ENCODE measurements around the gene IMMP2L.

- TF ChIP-seq, protein P1, sequence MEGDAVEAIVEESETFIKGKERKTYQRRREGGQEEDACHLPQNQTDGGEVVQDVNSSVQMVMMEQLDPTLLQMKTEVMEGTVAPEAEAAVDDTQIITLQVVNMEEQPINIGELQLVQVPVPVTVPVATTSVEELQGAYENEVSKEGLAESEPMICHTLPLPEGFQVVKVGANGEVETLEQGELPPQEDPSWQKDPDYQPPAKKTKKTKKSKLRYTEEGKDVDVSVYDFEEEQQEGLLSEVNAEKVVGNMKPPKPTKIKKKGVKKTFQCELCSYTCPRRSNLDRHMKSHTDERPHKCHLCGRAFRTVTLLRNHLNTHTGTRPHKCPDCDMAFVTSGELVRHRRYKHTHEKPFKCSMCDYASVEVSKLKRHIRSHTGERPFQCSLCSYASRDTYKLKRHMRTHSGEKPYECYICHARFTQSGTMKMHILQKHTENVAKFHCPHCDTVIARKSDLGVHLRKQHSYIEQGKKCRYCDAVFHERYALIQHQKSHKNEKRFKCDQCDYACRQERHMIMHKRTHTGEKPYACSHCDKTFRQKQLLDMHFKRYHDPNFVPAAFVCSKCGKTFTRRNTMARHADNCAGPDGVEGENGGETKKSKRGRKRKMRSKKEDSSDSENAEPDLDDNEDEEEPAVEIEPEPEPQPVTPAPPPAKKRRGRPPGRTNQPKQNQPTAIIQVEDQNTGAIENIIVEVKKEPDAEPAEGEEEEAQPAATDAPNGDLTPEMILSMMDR (IDR thresholded peaks at IDR 0.05), result no peak
- no peak for TF ChIP-seq POLR2A (IDR thresholded peaks at IDR 0.05)
Measured at GRCh38 chr7:110870926-110871325, 691.4 kb downstream of the IMMP2L start.

Data from uterus (tissue), 2 donors.